Measurements from ENCODE around the gene ZXDC.

DNA sequence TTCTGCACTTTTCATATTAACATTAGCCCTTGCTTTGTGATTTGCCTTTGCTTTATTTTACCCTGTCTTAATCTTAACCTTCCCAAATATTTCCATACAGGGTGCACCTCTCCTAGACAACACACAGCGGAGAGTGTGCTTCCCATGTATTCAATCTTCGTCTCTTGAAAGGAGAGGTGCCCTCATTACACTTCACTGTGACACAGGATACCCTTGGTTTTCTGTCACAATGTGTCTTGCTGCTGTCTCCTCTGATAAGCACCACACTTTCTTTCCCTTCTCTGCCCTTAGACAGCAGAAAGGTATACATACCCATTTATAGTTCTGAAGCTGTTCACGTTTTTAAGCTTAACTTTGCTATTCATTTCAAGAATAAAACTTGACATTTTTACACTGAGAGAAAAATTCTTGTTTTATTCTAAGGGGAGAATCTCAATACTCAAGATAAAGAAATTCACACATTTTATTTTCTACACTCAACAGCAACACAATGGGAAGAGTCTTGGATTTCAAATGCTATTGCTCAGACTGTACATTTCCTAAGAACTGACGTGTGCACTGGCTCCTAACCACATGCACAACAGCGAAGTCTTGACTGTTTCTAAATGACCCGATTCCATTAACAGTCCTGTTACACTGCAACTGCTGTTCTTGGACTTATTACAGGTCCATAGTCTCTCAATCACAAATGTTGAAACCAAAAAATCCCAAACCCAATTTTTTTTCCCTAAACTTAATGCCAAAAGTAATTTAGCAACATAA, 21.1 kb downstream of the ZXDC start:
- TF ChIP-seq, protein P1, sequence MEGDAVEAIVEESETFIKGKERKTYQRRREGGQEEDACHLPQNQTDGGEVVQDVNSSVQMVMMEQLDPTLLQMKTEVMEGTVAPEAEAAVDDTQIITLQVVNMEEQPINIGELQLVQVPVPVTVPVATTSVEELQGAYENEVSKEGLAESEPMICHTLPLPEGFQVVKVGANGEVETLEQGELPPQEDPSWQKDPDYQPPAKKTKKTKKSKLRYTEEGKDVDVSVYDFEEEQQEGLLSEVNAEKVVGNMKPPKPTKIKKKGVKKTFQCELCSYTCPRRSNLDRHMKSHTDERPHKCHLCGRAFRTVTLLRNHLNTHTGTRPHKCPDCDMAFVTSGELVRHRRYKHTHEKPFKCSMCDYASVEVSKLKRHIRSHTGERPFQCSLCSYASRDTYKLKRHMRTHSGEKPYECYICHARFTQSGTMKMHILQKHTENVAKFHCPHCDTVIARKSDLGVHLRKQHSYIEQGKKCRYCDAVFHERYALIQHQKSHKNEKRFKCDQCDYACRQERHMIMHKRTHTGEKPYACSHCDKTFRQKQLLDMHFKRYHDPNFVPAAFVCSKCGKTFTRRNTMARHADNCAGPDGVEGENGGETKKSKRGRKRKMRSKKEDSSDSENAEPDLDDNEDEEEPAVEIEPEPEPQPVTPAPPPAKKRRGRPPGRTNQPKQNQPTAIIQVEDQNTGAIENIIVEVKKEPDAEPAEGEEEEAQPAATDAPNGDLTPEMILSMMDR (IDR thresholded peaks at IDR 0.05): no peak
- no peak for TF ChIP-seq SIN3A (IDR thresholded peaks at IDR 0.05; ENCODE audit: borderline replicate concordance, insufficient read depth, low read depth, low read length)

Data from Panc1 (cell line).